Loucy (cell line): ENCODE measurements around the gene TAS2R13.

Experiments used
- H2AFZ ChIP-seq: fragments of 200-600 bp; sonication (generic); 2 replicates; pipeline ENCODE4 v1.6.0; 2016; ENCODE audit warnings: antibody characterized with exemption, mild to moderate bottlenecking, low read length, moderate library complexity
- H3F3A ChIP-seq: fragments of 200-600 bp; 2 replicates; pipeline ENCODE4 v1.6.0; 2016; ENCODE audit warnings: antibody characterized with exemption, low read depth, mild to moderate bottlenecking
- H3K27me3 ChIP-seq: fragments of 200-600 bp; sonication (generic); 2 replicates; pipeline ENCODE4 v1.6.1; 2014; ENCODE audit warnings: low read length, mild to moderate bottlenecking; ENCODE audit not compliant: insufficient read depth, poor library complexity, severe bottlenecking
- H3K36me3 ChIP-seq: fragments of 200-600 bp; sonication (generic); 2 replicates; pipeline ENCODE4 v1.6.1; 2016; ENCODE audit warnings: low read length; ENCODE audit not compliant: insufficient read depth
- H3K4me1 ChIP-seq: fragments of 200-600 bp; sonication (generic); 2 replicates; pipeline ENCODE4 v1.5.1; 2014; ENCODE audit warnings: low read length, mild to moderate bottlenecking; ENCODE audit not compliant: insufficient read depth, poor library complexity, severe bottlenecking
- H3K4me2 ChIP-seq: fragments of 200-600 bp; sonication (generic); 2 replicates; pipeline ENCODE4 v1.6.0; 2014; ENCODE audit warnings: antibody characterized with exemption, low read length, low read depth, mild to moderate bottlenecking; ENCODE audit not compliant: poor library complexity, severe bottlenecking
- H3K4me3 ChIP-seq: fragments of 200-600 bp; sonication (generic); 2 replicates; pipeline ENCODE4 v1.5.1; 2014; ENCODE audit warnings: low read length, mild to moderate bottlenecking, mixed read lengths; ENCODE audit not compliant: poor library complexity, severe bottlenecking
- H3K79me2 ChIP-seq: fragments of 200-600 bp; sonication (generic); 2 replicates; pipeline ENCODE4 v1.6.1; 2014; ENCODE audit warnings: low read length; ENCODE audit not compliant: insufficient read depth
- H3K9ac ChIP-seq: fragments of 200-600 bp; sonication (generic); 2 replicates; pipeline ENCODE4 v1.6.0; 2014; ENCODE audit warnings: mild to moderate bottlenecking, low read depth, low read length, moderate library complexity; ENCODE audit not compliant: poor library complexity, severe bottlenecking
- H3K9me2 ChIP-seq: fragments of 200-600 bp; sonication (generic); replicated peaks from 2 replicates; pipeline ENCODE4 v1.6.1; 2016; ENCODE audit warnings: low read depth, low read length, mixed read lengths
- H3K9me3 ChIP-seq: fragments of 200-600 bp; sonication (generic); 2 replicates; pipeline ENCODE4 v1.6.1; 2014; ENCODE audit warnings: mild to moderate bottlenecking, antibody characterized with exemption, low read length, low read depth; ENCODE audit not compliant: insufficient read depth
- H4K20me1 ChIP-seq: fragments of 200-600 bp; sonication (generic); 2 replicates; pipeline ENCODE4 v1.6.0; 2014; ENCODE audit warnings: antibody characterized with exemption, low read length, mild to moderate bottlenecking; ENCODE audit not compliant: insufficient read depth, poor library complexity, severe bottlenecking
- EZH2phosphoT487 ChIP-seq: fragments of 200-600 bp; IDR thresholded peaks from 2 replicates; pipeline ENCODE4 v1.6.1; 2018; ENCODE audit warnings: antibody characterized with exemption, mild to moderate bottlenecking, moderate library complexity, borderline replicate concordance
- TF ChIP-seq, protein P1 (sequence below): fragments of 200-600 bp; sonication (generic); conservative IDR thresholded peaks from 2 replicates; pipeline ENCODE4 v1.5.1; 2014; ENCODE audit warnings: mild to moderate bottlenecking, antibody characterized with exemption, low read length

Gene TAS2R13

GRCh38 chr12:10900972-10901371 lies 8.4 kb downstream of the TAS2R13 start:
- Histone ChIP-seq H3K4me1 (no peaks in the 10 kb centered on the region), H3K27me3 (no peaks in the 10 kb centered on the region), H3K4me3 (no peak overlapping the region), H3K79me2 (no peaks in the 10 kb centered on the region), H3K9ac (no peak overlapping the region), H4K20me1 (no peaks in the 10 kb centered on the region), H3K36me3 (no peaks in the 10 kb centered on the region), H3K4me2 (no peak overlapping the region), H2AFZ (no peak overlapping the region), H3K9me2 (no peaks in the 10 kb centered on the region), H3K9me3 (no peaks in the 10 kb centered on the region), H3F3A (no peaks in the 10 kb centered on the region)
- TF ChIP-seq, protein P1, sequence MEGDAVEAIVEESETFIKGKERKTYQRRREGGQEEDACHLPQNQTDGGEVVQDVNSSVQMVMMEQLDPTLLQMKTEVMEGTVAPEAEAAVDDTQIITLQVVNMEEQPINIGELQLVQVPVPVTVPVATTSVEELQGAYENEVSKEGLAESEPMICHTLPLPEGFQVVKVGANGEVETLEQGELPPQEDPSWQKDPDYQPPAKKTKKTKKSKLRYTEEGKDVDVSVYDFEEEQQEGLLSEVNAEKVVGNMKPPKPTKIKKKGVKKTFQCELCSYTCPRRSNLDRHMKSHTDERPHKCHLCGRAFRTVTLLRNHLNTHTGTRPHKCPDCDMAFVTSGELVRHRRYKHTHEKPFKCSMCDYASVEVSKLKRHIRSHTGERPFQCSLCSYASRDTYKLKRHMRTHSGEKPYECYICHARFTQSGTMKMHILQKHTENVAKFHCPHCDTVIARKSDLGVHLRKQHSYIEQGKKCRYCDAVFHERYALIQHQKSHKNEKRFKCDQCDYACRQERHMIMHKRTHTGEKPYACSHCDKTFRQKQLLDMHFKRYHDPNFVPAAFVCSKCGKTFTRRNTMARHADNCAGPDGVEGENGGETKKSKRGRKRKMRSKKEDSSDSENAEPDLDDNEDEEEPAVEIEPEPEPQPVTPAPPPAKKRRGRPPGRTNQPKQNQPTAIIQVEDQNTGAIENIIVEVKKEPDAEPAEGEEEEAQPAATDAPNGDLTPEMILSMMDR: no peak
- TF ChIP-seq EZH2phosphoT487: no peak

DNA sequence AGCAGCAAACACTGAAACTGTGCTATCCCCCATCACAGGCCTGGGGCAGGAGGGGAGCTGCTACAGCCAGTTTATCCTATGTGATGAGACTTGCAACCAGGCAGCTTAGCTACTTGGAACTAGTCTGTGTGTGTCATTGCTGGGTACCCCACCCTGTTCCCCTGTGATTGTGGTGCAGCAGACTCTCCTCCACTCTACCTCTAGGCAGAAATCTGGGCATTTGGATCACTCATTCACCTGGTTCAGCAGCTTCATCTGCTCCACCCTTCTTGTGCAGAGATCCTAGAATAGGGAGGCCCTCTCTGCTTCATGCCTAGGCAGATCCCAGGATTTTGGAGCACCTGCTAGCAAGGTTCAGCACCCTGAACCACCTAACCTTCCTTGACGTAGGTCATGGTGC lies 8.8 kb downstream of the TAS2R13 start:
- H3K4me2 ChIP-seq: no peak overlapping the region
- H3K4me3 ChIP-seq: no peak overlapping the region
- H3K9ac ChIP-seq: no peak overlapping the region
- no peaks in the 10 kb centered on the region for H4K20me1 ChIP-seq
- H3K79me2 ChIP-seq: no peaks in the 10 kb centered on the region
- H3K36me3 ChIP-seq: no peaks in the 10 kb centered on the region
- no peaks in the 10 kb centered on the region for H3K9me2 ChIP-seq
- H3F3A ChIP-seq: no peaks in the 10 kb centered on the region
- no peaks in the 10 kb centered on the region for H3K4me1 ChIP-seq
- no peak overlapping the region for H2AFZ ChIP-seq
- TF ChIP-seq, protein P1: no peak
- no peak for TF ChIP-seq EZH2phosphoT487
- no peaks in the 10 kb centered on the region for H3K9me3 ChIP-seq
- no peaks in the 10 kb centered on the region for H3K27me3 ChIP-seq

DNA sequence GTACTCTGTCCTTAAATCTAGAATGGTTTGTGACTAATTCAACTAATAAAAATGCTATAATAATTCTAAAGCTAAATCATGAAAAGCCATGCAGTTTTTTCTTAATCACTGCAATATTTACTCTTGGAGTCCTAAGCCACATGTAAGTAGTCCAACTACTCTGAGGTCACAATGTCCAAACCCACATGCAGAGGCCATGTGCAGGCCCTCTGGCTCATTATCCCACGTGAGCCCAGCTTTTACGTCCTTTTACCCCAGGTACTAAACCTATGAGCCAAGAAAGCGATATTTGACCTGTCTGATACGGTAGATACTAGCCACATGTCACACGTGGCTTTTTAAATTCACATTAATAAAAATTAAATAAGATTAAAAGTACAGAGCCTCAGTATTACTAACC lies 12.5 kb downstream of the TAS2R13 start:
- Histone ChIP-seq H3F3A (no peaks in the 10 kb centered on the region), H3K9me2 (no peaks in the 10 kb centered on the region), H3K79me2 (no peaks in the 10 kb centered on the region), H3K4me2 (no peak overlapping the region), H3K9ac (no peak overlapping the region), H3K4me3 (no peak overlapping the region), H4K20me1 (no peaks in the 10 kb centered on the region), H3K27me3 (no peaks in the 10 kb centered on the region), H3K36me3 (no peaks in the 10 kb centered on the region), H2AFZ (no peak overlapping the region), H3K4me1 (no peaks in the 10 kb centered on the region), H3K9me3 (no peaks in the 10 kb centered on the region)
- TF ChIP-seq, protein P1: no peak
- no peak for TF ChIP-seq EZH2phosphoT487
